Lower leg skin (tissue), 3 donors: ENCODE results near the gene TMEM131L.

Experiments
- CTCF ChIP-seq, 3 donors: fragments of 450-650 bp; IDR thresholded peaks; one replicate each; pipeline ENCODE4 v1.5.1; 2016; ENCODE audit warnings: antibody characterized with exemption in 3 of 3, mild to moderate bottlenecking in 3 of 3, moderate library complexity in 2 of 3
- POLR2A ChIP-seq, 2 donors: fragments of 450-650 bp; IDR thresholded peaks; one replicate each; pipeline ENCODE4 v1.6.1; 2016 to 2017; ENCODE audit warnings: antibody characterized with exemption in 2 of 2, mild to moderate bottlenecking in 1 of 2, moderate library complexity in 1 of 2

DNA sequence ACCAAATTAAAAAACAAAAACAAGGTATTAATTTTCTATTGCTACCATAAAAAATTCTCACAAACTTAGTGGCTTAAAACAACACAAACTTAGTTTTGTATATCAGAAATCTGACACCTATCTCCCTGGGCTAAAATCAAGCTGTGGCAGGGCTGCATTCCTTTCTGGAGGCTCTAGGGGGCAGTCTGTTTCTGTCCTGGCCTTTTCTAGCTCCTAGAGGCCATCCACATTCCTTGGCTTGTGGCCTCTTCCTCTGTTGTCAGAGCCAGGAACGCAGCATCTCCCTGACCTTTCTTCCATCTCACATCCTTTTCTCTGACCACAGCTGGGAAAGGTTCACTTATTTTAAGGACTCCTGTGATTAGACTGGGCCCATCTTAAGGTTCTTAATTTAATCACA, 179.0 kb downstream of the TMEM131L start:
- TF ChIP-seq CTCF (IDR thresholded peaks at IDR 0.05) = no peak
- no peak for TF ChIP-seq POLR2A (IDR thresholded peaks at IDR 0.05)
